ENCODE data around the gene RSL1D1.

DNA sequence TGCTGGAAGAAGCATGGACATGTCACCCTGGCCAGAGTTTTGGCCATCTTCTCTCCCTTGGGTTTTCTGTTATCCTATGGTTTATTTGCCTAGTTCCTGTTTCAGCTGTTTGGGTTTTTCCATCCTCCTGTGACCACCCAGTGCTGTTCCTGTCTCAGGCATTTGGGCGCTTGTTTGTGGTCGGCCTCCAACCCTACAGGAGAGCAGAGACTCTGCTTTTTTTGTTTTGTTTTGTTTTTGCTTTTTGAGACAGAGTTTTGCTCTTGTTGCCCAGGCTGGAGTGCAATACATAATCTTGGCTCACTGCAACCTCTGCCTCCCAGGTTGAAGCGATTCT lies 51.0 kb downstream of the RSL1D1 start:
- TF ChIP-seq CTCF (conservative IDR thresholded peaks at IDR 0.05; ENCODE audit: low read length) = no peak
- no peak for TF ChIP-seq EZH2phosphoT487 (IDR thresholded peaks at IDR 0.05; ENCODE audit: borderline replicate concordance)

All from Loucy (cell line).